ENCODE measurements around the gene LACTB.

LACTB gene

GRCh38 chr15:63122002-63122875 is 578 bp downstream of the LACTB start:
- peak; percentile 58 to 85 for DNase-seq (ENCODE audit: extremely low read depth in 1 of 2, low read depth in 1 of 2)

GRCh38 chr15:63124506-63124905 is 2.8 kb downstream of the LACTB start:
- DNase-seq (ENCODE audit: extremely low read depth in 1 of 2, low read depth in 1 of 2) = no peak

- DNase-seq (ENCODE audit: extremely low read depth in 1 of 2, low read depth in 1 of 2) = no peak
Observed at GRCh38 chr15:63126726-63127125, 5.1 kb downstream of the LACTB start.

GRCh38 chr15:63133786-63134185 is 12.1 kb downstream of the LACTB start:
- DNase-seq (ENCODE audit: extremely low read depth in 1 of 2, low read depth in 1 of 2) = no peak

GRCh38 chr15:63134245-63134985 is 12.8 kb downstream of the LACTB start:
- no peak for DNase-seq (ENCODE audit: extremely low read depth in 1 of 2, low read depth in 1 of 2)

GRCh38 chr15:63135281-63135680 is 13.6 kb downstream of the LACTB start:
- no peak for DNase-seq (ENCODE audit: extremely low read depth in 1 of 2, low read depth in 1 of 2)

GRCh38 chr15:63135804-63136203 is 14.1 kb downstream of the LACTB start:
- DNase-seq (ENCODE audit: extremely low read depth in 1 of 2, low read depth in 1 of 2) = no peak

- DNase-seq (ENCODE audit: extremely low read depth in 1 of 2, low read depth in 1 of 2) = no peak
Observed at GRCh38 chr15:63136742-63137141, 15.1 kb downstream of the LACTB start.

- no peak for DNase-seq (ENCODE audit: extremely low read depth in 1 of 2, low read depth in 1 of 2)
Observed at GRCh38 chr15:63140936-63141335, 19.3 kb downstream of the LACTB start.

GRCh38 chr15:63145426-63145825 is 23.8 kb downstream of the LACTB start:
- DNase-seq (ENCODE audit: extremely low read depth in 1 of 2, low read depth in 1 of 2) = no peak

- no peak for DNase-seq (ENCODE audit: extremely low read depth in 1 of 2, low read depth in 1 of 2)
Observed at GRCh38 chr15:63146684-63147083, 25.0 kb downstream of the LACTB start.

- DNase-seq (ENCODE audit: extremely low read depth in 1 of 2, low read depth in 1 of 2) = no peak
Observed at GRCh38 chr15:63151665-63152064, 30.0 kb downstream of the LACTB start.

GRCh38 chr15:63155486-63155885 is 33.8 kb downstream of the LACTB start:
- DNase-seq (ENCODE audit: extremely low read depth in 1 of 2, low read depth in 1 of 2) = no peak

GRCh38 chr15:63156086-63156710 is 34.5 kb downstream of the LACTB start:
- no peak for DNase-seq (ENCODE audit: extremely low read depth in 1 of 2, low read depth in 1 of 2)

- peak in 1 of 2 donors; percentile 5 for DNase-seq (ENCODE audit: extremely low read depth in 1 of 2, low read depth in 1 of 2)
Observed at GRCh38 chr15:63156755-63157117, 35.1 kb downstream of the LACTB start.

GRCh38 chr15:63157118-63157843 is 35.6 kb downstream of the LACTB start, which contains the start of gene RPS27L:
Gene RPS27L (minus strand): TSS chr15:63157477. CDS start chr15:63157405, 72 bp downstream.
- peak; percentile 77 to 88 for DNase-seq (ENCODE audit: extremely low read depth in 1 of 2, low read depth in 1 of 2)

GRCh38 chr15:63157891-63158431 is 36.3 kb downstream of the LACTB start:
- no peak for DNase-seq (ENCODE audit: extremely low read depth in 1 of 2, low read depth in 1 of 2)

- DNase-seq (ENCODE audit: extremely low read depth in 1 of 2, low read depth in 1 of 2) = no peak
Observed at GRCh38 chr15:63160638-63161037, 39.0 kb downstream of the LACTB start.

- no peak for DNase-seq (ENCODE audit: extremely low read depth in 1 of 2, low read depth in 1 of 2)
Observed at GRCh38 chr15:63163217-63163616, 41.6 kb downstream of the LACTB start.

GRCh38 chr15:63165166-63165859 is 43.7 kb downstream of the LACTB start:
- DNase-seq (ENCODE audit: extremely low read depth in 1 of 2, low read depth in 1 of 2) = no peak

Data from stimulated activated CD8-positive, alpha-beta memory T cell treated with anti-CD3 and anti-CD28 coated beads, Interleukin-7, amount 100 ng/mL, for 48 hours (primary cell).